K562 treated with DMSO at 1 percent for 4 hours (cell line): ENCODE data around the gene PDCD1LG2. TPM values are rescaled to one million over a fixed set of nuclear protein-coding genes. Genes with fewer than 3 reads are reported as not detected.

Source experiments
- total RNA-seq: library from RNA; unstranded; fragments of 300-600 nt; gene quantifications from 2 replicates; pipeline ENCODE4 v1.2.3, GENCODE V29; 2022; ENCODE audit not compliant: insufficient read depth

The PDCD1LG2 gene
- not detected in 2 replicates for total RNA-seq

GRCh38 chr9:5510360-5510931 lies at the start of gene PDCD1LG2:
Gene PDCD1LG2 (plus strand): TSS chr9:5510531. CDS start chr9:5522547, 12,016 bp downstream.

Other genes starting within 250 kb of the PDCD1LG2 start
- gene RLN2, start 205.8 kb upstream of the PDCD1LG2 start, total RNA-seq, result not detected in 2 replicates
- gene RLN1, start 170.7 kb upstream of the PDCD1LG2 start, total RNA-seq, result not detected in 2 replicates
- 4.7 and 5.9 TPM in 2 replicates for gene PLGRKT, start 72.6 kb upstream of the PDCD1LG2 start, total RNA-seq
- gene CD274, start 60.0 kb upstream of the PDCD1LG2 start, total RNA-seq, result 0.17 and 0.33 TPM in 2 replicates
- gene RIC1, start 118.6 kb downstream of the PDCD1LG2 start, total RNA-seq, result 4.4 and 7.6 TPM in 2 replicates